ENCODE measurements around the gene EAF1.

EAF1 gene

GRCh38 chr3:15449489-15450224 lies 22.3 kb downstream of the EAF1 start:
- H3K27me3 ChIP-seq: no peaks in the 10 kb centered on the region
- no peak for DNase-seq
- TF ChIP-seq, protein P1, sequence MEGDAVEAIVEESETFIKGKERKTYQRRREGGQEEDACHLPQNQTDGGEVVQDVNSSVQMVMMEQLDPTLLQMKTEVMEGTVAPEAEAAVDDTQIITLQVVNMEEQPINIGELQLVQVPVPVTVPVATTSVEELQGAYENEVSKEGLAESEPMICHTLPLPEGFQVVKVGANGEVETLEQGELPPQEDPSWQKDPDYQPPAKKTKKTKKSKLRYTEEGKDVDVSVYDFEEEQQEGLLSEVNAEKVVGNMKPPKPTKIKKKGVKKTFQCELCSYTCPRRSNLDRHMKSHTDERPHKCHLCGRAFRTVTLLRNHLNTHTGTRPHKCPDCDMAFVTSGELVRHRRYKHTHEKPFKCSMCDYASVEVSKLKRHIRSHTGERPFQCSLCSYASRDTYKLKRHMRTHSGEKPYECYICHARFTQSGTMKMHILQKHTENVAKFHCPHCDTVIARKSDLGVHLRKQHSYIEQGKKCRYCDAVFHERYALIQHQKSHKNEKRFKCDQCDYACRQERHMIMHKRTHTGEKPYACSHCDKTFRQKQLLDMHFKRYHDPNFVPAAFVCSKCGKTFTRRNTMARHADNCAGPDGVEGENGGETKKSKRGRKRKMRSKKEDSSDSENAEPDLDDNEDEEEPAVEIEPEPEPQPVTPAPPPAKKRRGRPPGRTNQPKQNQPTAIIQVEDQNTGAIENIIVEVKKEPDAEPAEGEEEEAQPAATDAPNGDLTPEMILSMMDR (IDR thresholded peaks at IDR 0.05; ENCODE audit: low read depth, low read length): no peak

GRCh38 chr3:15450438-15451215 lies 23.2 kb downstream of the EAF1 start:
- H3K4me1 ChIP-seq: no peaks in the 10 kb centered on the region
- no peaks in the 10 kb centered on the region for H3K27me3 ChIP-seq
- no peaks in the 10 kb centered on the region for H3K9me3 ChIP-seq
- TF ChIP-seq, protein P1 (IDR thresholded peaks at IDR 0.05; ENCODE audit: low read depth, low read length): no peak
- H3K4me3 ChIP-seq (ENCODE audit: low read depth, low read length): no peak overlapping the region
- H3K36me3 ChIP-seq: no peaks in the 10 kb centered on the region
- no peak for DNase-seq

More at GRCh38 chr3:15449489-15450224, 22.3 kb downstream of the EAF1 start:
- Histone ChIP-seq H3K4me3 (ENCODE audit: low read depth, low read length) (no peak overlapping the region), H3K4me1 (no peaks in the 10 kb centered on the region), H3K36me3 (no peaks in the 10 kb centered on the region), H3K9me3 (no peaks in the 10 kb centered on the region)

- Histone ChIP-seq H3K4me1 (no peaks in the 10 kb centered on the region), H3K36me3 (no peaks in the 10 kb centered on the region), H3K27me3 (no peaks in the 10 kb centered on the region), H3K4me3 (ENCODE audit: low read depth, low read length) (no peak overlapping the region), H3K9me3 (no peaks in the 10 kb centered on the region)
- TF ChIP-seq, protein P1 (IDR thresholded peaks at IDR 0.05; ENCODE audit: low read depth, low read length): no peak
- DNase-seq: no peak
Measured at GRCh38 chr3:15451216-15452113, 24.1 kb downstream of the EAF1 start.

DNA sequence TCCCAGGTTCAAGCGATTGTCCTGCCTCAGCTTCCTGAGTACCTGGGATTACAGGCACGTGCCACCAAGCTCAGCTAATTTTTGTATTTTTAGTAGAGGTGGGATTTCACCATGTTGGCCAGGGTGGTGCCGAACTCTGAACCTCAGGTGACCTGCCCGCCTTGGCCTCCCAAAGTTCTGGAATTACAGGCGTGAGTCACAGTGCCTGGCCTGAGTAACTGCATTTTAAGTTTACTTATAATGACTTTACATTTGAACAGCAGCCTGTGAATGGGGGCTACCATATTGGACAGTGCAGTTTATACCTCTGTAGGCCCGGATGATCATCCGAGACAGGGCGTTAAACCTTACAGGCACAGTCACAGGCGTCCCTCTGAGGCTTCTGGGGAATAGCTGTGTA lies 24.8 kb downstream of the EAF1 start:
- no peaks in the 10 kb centered on the region for H3K4me1 ChIP-seq
- TF ChIP-seq, protein P1 (IDR thresholded peaks at IDR 0.05; ENCODE audit: low read depth, low read length): no peak
- H3K9me3 ChIP-seq: no peaks in the 10 kb centered on the region
- no peak overlapping the region for H3K4me3 ChIP-seq (ENCODE audit: low read depth, low read length)
- H3K27me3 ChIP-seq: no peaks in the 10 kb centered on the region
- no peak for DNase-seq
- H3K36me3 ChIP-seq: no peaks in the 10 kb centered on the region

GRCh38 chr3:15452961-15453360 lies 25.6 kb downstream of the EAF1 start:
- TF ChIP-seq, protein P1 (IDR thresholded peaks at IDR 0.05; ENCODE audit: low read depth, low read length): no peak

More at GRCh38 chr3:15452961-15453360, 25.6 kb downstream of the EAF1 start:
- Histone ChIP-seq H3K4me3 (ENCODE audit: low read depth, low read length) (no peak overlapping the region), H3K9me3 (no peaks in the 10 kb centered on the region), H3K27me3 (no peaks in the 10 kb centered on the region), H3K4me1 (no peaks in the 10 kb centered on the region), H3K36me3 (no peaks in the 10 kb centered on the region)
- DNase-seq: no peak

Measured in BE2C (cell line).